HCT116 (cell line): ENCODE measurements around the gene OLA1. TPM values are rescaled to one million over a fixed set of nuclear protein-coding genes. Genes with fewer than 3 reads are reported as not detected.

ENCODE experiments used
- ATAC-seq: fragments of 200-7000 bp; cut with Tn5 transposase; 2 replicates; pipeline ENCODE4 v1.9.1; 2020; ENCODE audit warnings: mild to moderate bottlenecking, moderate library complexity
- BruUV-seq: library from RNA; stranded (reverse); fragments of 400-500 nt; replicated peaks from 2 replicates; lab custom pipeline; 2021; lab: Mats Ljungman, UMichigan
- CTCF ChIA-PET: fragments of 300-600 bp; sonication (Branson Sonifier 250); formaldehyde crosslinking; loops from one replicate; lab custom pipeline; 2021; ENCODE audit warnings: antibody characterized with exemption; lab: Charles Lee
- POLR2A ChIA-PET: fragments of 300-600, 350-600 bp; sonication (Branson Sonifier 250); formaldehyde crosslinking; loops from one replicate; lab custom pipeline; 2021; ENCODE audit warnings: antibody characterized with exemption; lab: Charles Lee
- RAD21 ChIA-PET, 2 experiments: fragments of 300-600 bp; sonication (Branson Sonifier 250); formaldehyde crosslinking; loops; one replicate each; lab custom pipeline; 2023; ENCODE audit warnings: low total read pairs in 2 of 2; ENCODE audit not compliant: uncharacterized antibody in 2 of 2, unreplicated experiment in 2 of 2, low non-redundant PET in 1 of 2; lab: Charles Lee
- DNase-seq: peaks from one replicate; pipeline ENCODE4 v3.0.0-alpha.2; 2010; ENCODE audit warnings: low read depth, low spot score
- H2AFZ ChIP-seq: fragments of 200-600 bp; shearing (Covaris generic), sonication (generic); 2 replicates; pipeline ENCODE4 v1.6.1; 2017; ENCODE audit warnings: low read depth, mixed run types, mixed read lengths, antibody characterized with exemption, low read length; ENCODE audit not compliant: poor library complexity, severe bottlenecking
- H3K27ac ChIP-seq: 2 replicates; pipeline ENCODE4 v1.5.1; 2012; ENCODE audit warnings: low read depth, low read length
- H3K27me3 ChIP-seq: fragments of 200-600 bp; sonication (generic); 2 replicates; pipeline ENCODE4 v1.6.1; 2016; ENCODE audit warnings: mixed run types, low read length, mixed read lengths; ENCODE audit not compliant: insufficient read depth
- H3K36me3 ChIP-seq, 2 experiments: fragments of 200-500 bp in 1 of 2; fragments of 200-600 bp in 1 of 2; sonication (Bioruptor generic) in 1 of 2; sonication (generic) in 1 of 2; 2 replicates each; pipeline versions ENCODE4 v1.5.1 to v1.6.1; 2014 to 2016; ENCODE audit warnings: low read length in 2 of 2, inconsistent platforms in 1 of 2, mixed read lengths in 1 of 2, mixed run types in 1 of 2; ENCODE audit not compliant: insufficient read depth in 2 of 2, control insufficient read depth in 1 of 2
- H3K4me1 ChIP-seq, 2 experiments: fragments of 200-600 bp in 1 of 2; sonication (generic) in 1 of 2; 2 replicates each; pipeline versions ENCODE4 v1.5.1 to v1.6.1; 2012 to 2017; ENCODE audit warnings: low read length in 2 of 2, inconsistent platforms in 1 of 2, mild to moderate bottlenecking in 1 of 2, mixed read lengths in 1 of 2, mixed run types in 1 of 2, moderate library complexity in 1 of 2; ENCODE audit not compliant: insufficient read depth in 2 of 2, control insufficient read depth in 1 of 2
- H3K4me2 ChIP-seq: fragments of 200-600 bp; sonication (generic); 2 replicates; pipeline ENCODE4 v1.6.1; 2017; ENCODE audit warnings: mixed run types, low read length, mixed read lengths
- H3K4me3 ChIP-seq, 2 experiments: fragments of 200-600 bp in 1 of 2; sonication (generic) in 1 of 2; replicated peaks in 1 of 2; 2 replicates each; pipeline ENCODE4 v1.5.1; 2011 to 2016; ENCODE audit warnings: low read length in 2 of 2, control low read depth in 1 of 2, low read depth in 1 of 2, mild to moderate bottlenecking in 1 of 2, mixed read lengths in 1 of 2, mixed run types in 1 of 2
- H3K79me2 ChIP-seq: fragments of 200-600 bp; sonication (generic); 2 replicates; pipeline ENCODE4 v1.6.1; 2017; ENCODE audit warnings: mild to moderate bottlenecking, mixed run types, low read length, moderate library complexity, mixed read lengths; ENCODE audit not compliant: insufficient read depth
- H3K9ac ChIP-seq: fragments of 200-600 bp; sonication (generic); 2 replicates; pipeline ENCODE4 v1.6.1; 2016; ENCODE audit warnings: low read length, mixed read lengths
- H3K9me2 ChIP-seq: fragments of 200-600 bp; sonication (generic), shearing (Covaris generic); 2 replicates; pipeline ENCODE4 v1.6.1; 2017; ENCODE audit warnings: mixed run types, mild to moderate bottlenecking, moderate library complexity; ENCODE audit not compliant: insufficient read depth
- H3K9me3 ChIP-seq, 2 experiments: fragments of 200-500 bp in 1 of 2; fragments of 200-600 bp in 1 of 2; sonication (Bioruptor generic) in 1 of 2; sonication (generic) in 1 of 2; 2 replicates each; pipeline ENCODE4 v1.6.1; 2014 to 2017; ENCODE audit warnings: low read length in 2 of 2, mixed read lengths in 2 of 2, inconsistent platforms in 1 of 2, low read depth in 1 of 2, mild to moderate bottlenecking in 1 of 2, mixed run types in 1 of 2, moderate library complexity in 1 of 2; ENCODE audit not compliant: control insufficient read depth in 1 of 2, insufficient read depth in 1 of 2
- H4K20me1 ChIP-seq: fragments of 200-600 bp; sonication (generic), shearing (Covaris generic); 2 replicates; pipeline ENCODE4 v1.6.1; 2017; ENCODE audit warnings: mixed run types, mild to moderate bottlenecking, moderate library complexity; ENCODE audit not compliant: insufficient read depth
- ATF3 ChIP-seq: IDR thresholded peaks from 2 replicates; pipeline ENCODE4 v1.6.1; 2012
- CEBPB ChIP-seq: IDR thresholded peaks from 2 replicates; pipeline ENCODE4 v1.6.1; 2012; ENCODE audit warnings: low read depth
- EGR1 ChIP-seq: IDR thresholded peaks from 2 replicates; pipeline ENCODE4 v1.6.1; 2012; ENCODE audit warnings: low read depth
- ELF1 ChIP-seq: IDR thresholded peaks from 2 replicates; pipeline ENCODE4 v1.6.1; 2012; ENCODE audit warnings: low read depth, borderline replicate concordance
- EZH2 ChIP-seq: fragments of 200-600 bp; sonication (generic); IDR thresholded peaks from 2 replicates; pipeline ENCODE4 v1.6.1; 2017; ENCODE audit warnings: antibody characterized with exemption, mixed run types
- JUND ChIP-seq: IDR thresholded peaks from 2 replicates; pipeline ENCODE4 v1.6.1; 2012
- POLR2A ChIP-seq: IDR thresholded peaks from 2 replicates; pipeline ENCODE4 v1.7.0; 2011; ENCODE audit warnings: borderline replicate concordance; ENCODE audit not compliant: insufficient read depth, insufficient read length; ENCODE audit errors: extremely low read depth
- RAD21 ChIP-seq: IDR thresholded peaks from 2 replicates; pipeline ENCODE4 v1.6.1; 2012; ENCODE audit warnings: low read depth, mild to moderate bottlenecking
- SIN3A ChIP-seq: IDR thresholded peaks from 2 replicates; pipeline ENCODE4 v1.6.1; 2012; ENCODE audit warnings: low read depth
- SP1 ChIP-seq: IDR thresholded peaks from 2 replicates; pipeline ENCODE4 v1.6.1; 2012; ENCODE audit warnings: low read depth
- TCF7L2 ChIP-seq: IDR thresholded peaks from 2 replicates; pipeline ENCODE4 v1.7.0; 2011; ENCODE audit warnings: borderline replicate concordance, inconsistent platforms; ENCODE audit not compliant: insufficient read depth, insufficient read length; ENCODE audit errors: extremely low read depth
- YY1 ChIP-seq: IDR thresholded peaks from 2 replicates; pipeline ENCODE4 v1.6.1; 2011; ENCODE audit warnings: low read length, low read depth, moderate library complexity, mild to moderate bottlenecking; ENCODE audit not compliant: insufficient replicate concordance; ENCODE audit errors: extremely low read depth
- ZNF274 ChIP-seq: fragments of 200-500 bp; sonication (Bioruptor generic); IDR thresholded peaks from 2 replicates; pipeline ENCODE4 v1.6.1; 2014; ENCODE audit warnings: mild to moderate bottlenecking, low read depth, low read length, inconsistent platforms
- intact Hi-C: fragments of 100-400 bp; cut with micrococcal nuclease; formaldehyde crosslinking; loops from 2 replicates; pipeline ENCODE4 v1.10.0; 2022
- total RNA-seq: library from RNA; stranded (reverse); gene quantifications from one replicate; pipeline ENCODE4 v1.2.1, GENCODE V29; 2021; ENCODE audit not compliant: unreplicated experiment

Gene OLA1
- total RNA-seq, 1 experiment from 2014 or later, result 219 TPM

- H3K4me2 ChIP-seq, result no peak overlapping the region
- no peaks in the 10 kb centered on the region for H3K27me3 ChIP-seq
- intact Hi-C loops, result no loop called here
- no peak overlapping the region for H3K27ac ChIP-seq
- TF ChIP-seq RAD21 (no peak), EZH2 (no peak), SIN3A (no peak), ATF3 (no peak), JUND (no peak), POLR2A (no peak), YY1 (no peak), ELF1 (no peak), CEBPB (no peak), ZNF274 (no peak), TCF7L2 (no peak), EGR1 (no peak), SP1 (no peak)
- DNase-seq, result no peak
- H3K4me1 ChIP-seq, result no peaks in the 10 kb centered on the region
- ChIA-PET CTCF (no interaction called here), RAD21 (no interaction called here), POLR2A (interaction anchor here (1.0 kb wide), 1 partner anchor 18 kb away, joined by 3 read pairs; no protein-coding TSS in a partner anchor)
- H3K9me3 ChIP-seq, result no peaks in the 10 kb centered on the region
- no peak for ATAC-seq
- no peak overlapping the region for H3K9ac ChIP-seq
- H3K36me3 ChIP-seq, result peaks cover 0 to 2% of the 10 kb centered on the region in 2 experiments; a peak in 1 of 4 replicates
- H4K20me1 ChIP-seq, result peaks cover 10% of the 10 kb centered on the region; the same call in 1 of the 2 replicates
- H3K9me2 ChIP-seq, result no peaks in the 10 kb centered on the region
- H3K4me3 ChIP-seq, result no peak overlapping the region
- H2AFZ ChIP-seq, result no peak overlapping the region
- no TSS peak for BruUV-seq
- H3K79me2 ChIP-seq, result peaks cover 98% of the 10 kb centered on the region
Measured at GRCh38 chr2:174219321-174219720, 29.0 kb downstream of the OLA1 start.
